H9 (cell line): ENCODE data around the gene IGFL1. TPM values are rescaled to one million over a fixed set of nuclear protein-coding genes. Genes with fewer than 3 reads are reported as not detected.

Experiments used
- DNase-seq: peaks from one replicate; pipeline ENCODE4 v3.0.0-alpha.2; 2017
- H2AFZ ChIP-seq: one replicate; pipeline ENCODE4 v1.6.1; 2013; ENCODE audit warnings: mild to moderate bottlenecking, low read length, control low read depth, moderate library complexity
- H2AK5ac ChIP-seq: 2 replicates; pipeline ENCODE4 v1.6.1; 2013; ENCODE audit warnings: low read length, control low read depth, mixed read lengths; ENCODE audit not compliant: insufficient read length
- H2BK120ac ChIP-seq: one replicate; pipeline ENCODE4 v1.6.1; 2013; ENCODE audit warnings: low read depth, mild to moderate bottlenecking, low read length, control low read depth, inconsistent platforms; ENCODE audit not compliant: poor library complexity, severe bottlenecking
- H2BK12ac ChIP-seq: 2 replicates; pipeline ENCODE4 v1.6.1; 2013; ENCODE audit warnings: low read length, control low read depth, mixed read lengths, low read depth; ENCODE audit not compliant: insufficient read length
- H2BK15ac ChIP-seq: 2 replicates; pipeline ENCODE4 v1.6.1; 2013; ENCODE audit warnings: low read depth, low read length, control low read depth
- H2BK20ac ChIP-seq: one replicate; pipeline ENCODE4 v1.6.1; 2013; ENCODE audit warnings: low read depth, mild to moderate bottlenecking, low read length, control low read depth, inconsistent platforms; ENCODE audit not compliant: poor library complexity, severe bottlenecking
- H2BK5ac ChIP-seq: 2 replicates; pipeline ENCODE4 v1.6.1; 2013; ENCODE audit warnings: low read length, control low read depth, mixed read lengths; ENCODE audit not compliant: insufficient read length
- H3K14ac ChIP-seq: 2 replicates; pipeline ENCODE4 v1.6.1; 2013; ENCODE audit warnings: low read length, control low read depth; ENCODE audit not compliant: insufficient read depth
- H3K18ac ChIP-seq: 2 replicates; pipeline ENCODE4 v1.6.1; 2013; ENCODE audit warnings: low read depth, mild to moderate bottlenecking, mixed read lengths, low read length, control low read depth; ENCODE audit not compliant: insufficient read length
- H3K23ac ChIP-seq: 2 replicates; pipeline ENCODE4 v1.6.1; 2013; ENCODE audit warnings: low read length, control low read depth, mixed read lengths, low read depth; ENCODE audit not compliant: insufficient read length
- H3K23me2 ChIP-seq: 2 replicates; pipeline ENCODE4 v1.6.1; 2013; ENCODE audit warnings: low read depth, mild to moderate bottlenecking, mixed read lengths, low read length, control low read depth; ENCODE audit not compliant: insufficient read length, poor library complexity, severe bottlenecking
- H3K27ac ChIP-seq: 2 replicates; pipeline ENCODE4 v1.5.1; 2013; ENCODE audit warnings: low read length, control low read depth, mixed read lengths, low read depth; ENCODE audit not compliant: insufficient read length
- H3K27me3 ChIP-seq: 2 replicates; pipeline ENCODE4 v1.6.1; 2013; ENCODE audit warnings: low read length, control low read depth, inconsistent platforms; ENCODE audit not compliant: insufficient read depth
- H3K4ac ChIP-seq: 2 replicates; pipeline ENCODE4 v1.6.1; 2013; ENCODE audit warnings: low read depth, mild to moderate bottlenecking, control low read depth, inconsistent platforms, low read length, moderate library complexity
- H3K4me1 ChIP-seq: 2 replicates; pipeline ENCODE4 v1.6.1; 2013; ENCODE audit warnings: low read length, control low read depth, inconsistent platforms; ENCODE audit not compliant: insufficient read depth
- H3K4me2 ChIP-seq: 2 replicates; pipeline ENCODE4 v1.6.1; 2013; ENCODE audit warnings: low read length, control low read depth, mixed read lengths; ENCODE audit not compliant: insufficient read length, insufficient read depth
- H3K56ac ChIP-seq: 2 replicates; pipeline ENCODE4 v1.6.1; 2013; ENCODE audit warnings: low read depth, mild to moderate bottlenecking, mixed read lengths, low read length, control low read depth; ENCODE audit not compliant: insufficient read length
- H3K79me1 ChIP-seq: 2 replicates; pipeline ENCODE4 v1.6.1; 2013; ENCODE audit warnings: low read depth, mild to moderate bottlenecking, moderate library complexity, low read length, control low read depth, inconsistent platforms; ENCODE audit not compliant: insufficient read depth, poor library complexity, severe bottlenecking
- H3K79me2 ChIP-seq: 2 replicates; pipeline ENCODE4 v1.6.1; 2013; ENCODE audit warnings: low read length, control low read depth, inconsistent platforms; ENCODE audit not compliant: insufficient read depth
- H3K9ac ChIP-seq: 2 replicates; pipeline ENCODE4 v1.6.1; 2013; ENCODE audit warnings: low read length, control low read depth, mixed read lengths; ENCODE audit not compliant: insufficient read length; ENCODE audit errors: extremely low read depth
- H3K9me3 ChIP-seq: one replicate; pipeline ENCODE4 v1.6.1; 2013; ENCODE audit warnings: low read depth, low read length, inconsistent platforms; ENCODE audit not compliant: control insufficient read depth
- H3T11ph ChIP-seq: one replicate; pipeline ENCODE4 v1.6.1; 2013; ENCODE audit warnings: mild to moderate bottlenecking, low read length, control low read depth, inconsistent platforms
- H4K20me1 ChIP-seq: one replicate; pipeline ENCODE4 v1.6.1; 2013; ENCODE audit not compliant: control insufficient read depth, insufficient read length, insufficient read depth
- H4K5ac ChIP-seq: 2 replicates; pipeline ENCODE4 v1.6.1; 2013; ENCODE audit warnings: low read depth, mild to moderate bottlenecking, mixed read lengths, low read length, control low read depth; ENCODE audit not compliant: insufficient read length
- H4K8ac ChIP-seq: replicated peaks from 2 replicates; pipeline ENCODE4 v1.6.1; 2013; ENCODE audit warnings: low read length, control low read depth, mixed read lengths, low read depth; ENCODE audit not compliant: insufficient read length
- H4K91ac ChIP-seq: 2 replicates; pipeline ENCODE4 v1.6.1; 2013; ENCODE audit warnings: low read depth, mild to moderate bottlenecking, moderate library complexity, mixed read lengths, low read length, control low read depth; ENCODE audit not compliant: insufficient read length
- H3K27ac Mint-ChIP-seq, 3 experiments: 2 replicates in 2 of 3; 3 replicates in 1 of 3; pipeline ENCODE4 v1.8.0; 2020 to 2021; ENCODE audit warnings: mixed read lengths in 3 of 3, mild to moderate bottlenecking in 1 of 3, moderate library complexity in 1 of 3
- H3K27me3 Mint-ChIP-seq: 2 replicates; pipeline ENCODE4 v1.8.0; 2021; ENCODE audit warnings: low read depth, mild to moderate bottlenecking, moderate library complexity, mixed read lengths
- H3K36me3 Mint-ChIP-seq, 3 experiments: 2 replicates in 2 of 3; 3 replicates in 1 of 3; pipeline ENCODE4 v1.8.0; 2020 to 2021; ENCODE audit warnings: low read depth in 3 of 3, mixed read lengths in 3 of 3; ENCODE audit not compliant: insufficient read depth in 1 of 3
- H3K4me1 Mint-ChIP-seq, 2 experiments: 2 replicates each; pipeline ENCODE4 v1.8.0; 2020; ENCODE audit warnings: mixed read lengths in 2 of 2
- H3K4me3 Mint-ChIP-seq, 2 experiments: 2 replicates in 1 of 2; 3 replicates in 1 of 2; pipeline ENCODE4 v1.8.0; 2020 to 2021; ENCODE audit warnings: mild to moderate bottlenecking in 2 of 2, mixed read lengths in 2 of 2, moderate library complexity in 1 of 2
- H3K9me3 Mint-ChIP-seq, 2 experiments: 2 replicates in 1 of 2; 3 replicates in 1 of 2; pipeline ENCODE4 v1.8.0; 2020; ENCODE audit warnings: mild to moderate bottlenecking in 2 of 2, mixed read lengths in 2 of 2, moderate library complexity in 1 of 2
- WGBS: extraction: QIAGEN DNeasy Blood & Tissue Kit; methylation state at CpG from one replicate; pipeline ENCODE4 v1.1.7; 2013; ENCODE audit warnings: missing lambda C conversion rate, low lambda C conversion rate, mixed read lengths; ENCODE audit not compliant: insufficient read length; ENCODE audit errors: extremely low coverage; 5-methylcytosine and 5-hydroxymethylcytosine counted together
- total RNA-seq: library from RNA; stranded (reverse); gene quantifications from 2 replicates; pipeline ENCODE4 v1.2.1, GENCODE V29; 2021
- TF ChIP-seq, protein P1 (sequence below): fragments of 200-600 bp; sonication (generic); conservative IDR thresholded peaks from 3 replicates; pipeline ENCODE4 v1.8.0; 2021; ENCODE audit warnings: antibody characterized with exemption, mild to moderate bottlenecking

Gene IGFL1
- total RNA-seq, 1 experiment from 2014 or later: not detected

DNA sequence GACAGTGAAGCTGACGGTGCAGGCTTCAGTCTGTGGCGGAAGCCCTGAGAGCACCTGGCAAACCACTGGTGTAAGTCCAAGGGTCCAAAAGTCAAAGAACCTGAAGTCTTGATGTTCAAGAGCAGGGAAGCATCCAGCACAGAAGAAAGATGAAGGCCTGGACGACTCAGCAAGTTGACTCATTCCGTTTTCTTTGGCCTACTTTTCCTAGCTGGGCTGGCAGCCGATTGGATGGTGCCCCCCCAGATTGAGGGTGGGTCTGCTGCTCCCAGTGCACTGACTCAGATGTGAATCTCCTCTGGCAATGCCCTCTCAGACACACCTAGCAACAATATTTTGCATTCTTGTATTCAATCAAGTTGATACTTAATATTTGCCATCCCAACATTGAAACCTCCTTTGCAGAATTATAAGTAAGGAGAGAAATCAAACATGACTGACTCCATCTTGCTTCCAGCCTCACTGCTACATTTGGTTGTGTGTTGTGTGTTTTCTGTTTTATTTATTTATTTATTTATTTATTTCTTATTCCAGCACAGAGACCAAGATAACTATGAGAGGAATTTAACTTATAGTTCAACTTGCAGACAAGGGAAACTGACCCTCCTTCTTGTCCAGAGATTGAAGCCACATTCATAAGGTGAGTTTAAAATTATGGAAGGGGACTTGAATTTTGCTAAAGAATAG, 48.7 kb upstream of the IGFL1 start:
- Mint-ChIP-seq H3K36me3 (no peaks in the 10 kb centered on the region; a peak in 1 of 7 replicates), H3K4me3 (no peak overlapping the region), H3K9me3 (peaks cover 0 to 6% of the 10 kb centered on the region in 2 experiments; a peak in 4 of 5 replicates), H3K27me3 (peaks cover 8% of the 10 kb centered on the region), H3K27ac (no peak overlapping the region), H3K4me1 (peaks cover 3 to 4% of the 10 kb centered on the region in 2 experiments; a peak in 2 of 4 replicates)
- Histone ChIP-seq H2AFZ (no peak overlapping the region), H3K9ac (no peak overlapping the region), H3K79me1 (no peaks in the 10 kb centered on the region), H3K27me3 (no peaks in the 10 kb centered on the region), H3K4me1 (no peaks in the 10 kb centered on the region), H2BK20ac (no peak overlapping the region), H2AK5ac (no peak overlapping the region), H3T11ph (no peak overlapping the region), H4K91ac (no peak overlapping the region), H4K20me1 (no peaks in the 10 kb centered on the region), H2BK120ac (no peak overlapping the region), H2BK15ac (no peak overlapping the region), H4K5ac (no peak overlapping the region), H3K23me2 (no peaks in the 10 kb centered on the region), H3K14ac (no peak overlapping the region), H2BK5ac (no peak overlapping the region), H3K79me2 (no peaks in the 10 kb centered on the region), H2BK12ac (no peak overlapping the region), H3K27ac (no peak overlapping the region), H3K9me3 (no peaks in the 10 kb centered on the region), H4K8ac (no peak overlapping the region), H3K18ac (no peak overlapping the region), H3K4ac (no peak overlapping the region), H3K56ac (no peak overlapping the region), H3K4me2 (no peak overlapping the region), H3K23ac (no peak overlapping the region)
- TF ChIP-seq, protein P1, sequence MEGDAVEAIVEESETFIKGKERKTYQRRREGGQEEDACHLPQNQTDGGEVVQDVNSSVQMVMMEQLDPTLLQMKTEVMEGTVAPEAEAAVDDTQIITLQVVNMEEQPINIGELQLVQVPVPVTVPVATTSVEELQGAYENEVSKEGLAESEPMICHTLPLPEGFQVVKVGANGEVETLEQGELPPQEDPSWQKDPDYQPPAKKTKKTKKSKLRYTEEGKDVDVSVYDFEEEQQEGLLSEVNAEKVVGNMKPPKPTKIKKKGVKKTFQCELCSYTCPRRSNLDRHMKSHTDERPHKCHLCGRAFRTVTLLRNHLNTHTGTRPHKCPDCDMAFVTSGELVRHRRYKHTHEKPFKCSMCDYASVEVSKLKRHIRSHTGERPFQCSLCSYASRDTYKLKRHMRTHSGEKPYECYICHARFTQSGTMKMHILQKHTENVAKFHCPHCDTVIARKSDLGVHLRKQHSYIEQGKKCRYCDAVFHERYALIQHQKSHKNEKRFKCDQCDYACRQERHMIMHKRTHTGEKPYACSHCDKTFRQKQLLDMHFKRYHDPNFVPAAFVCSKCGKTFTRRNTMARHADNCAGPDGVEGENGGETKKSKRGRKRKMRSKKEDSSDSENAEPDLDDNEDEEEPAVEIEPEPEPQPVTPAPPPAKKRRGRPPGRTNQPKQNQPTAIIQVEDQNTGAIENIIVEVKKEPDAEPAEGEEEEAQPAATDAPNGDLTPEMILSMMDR: no peak
- no peak for DNase-seq
- WGBS: no CpG with 5 or more reads among the region's 5 CpGs
